Liver (tissue), 3 donors: ENCODE data around the gene B4GALNT3.

Source experiments
- EGR1 ChIP-seq, 2 donors: IDR thresholded peaks; 2 replicates each; pipeline ENCODE4 v1.6.1; 2016 to 2018; ENCODE audit warnings: antibody characterized with exemption in 2 of 2, low read depth in 2 of 2
- FOXA2 ChIP-seq: IDR thresholded peaks from 2 replicates; pipeline ENCODE4 v1.6.1; 2016; ENCODE audit warnings: antibody characterized with exemption
- HNF4G ChIP-seq: IDR thresholded peaks from 2 replicates; pipeline ENCODE4 v1.6.1; 2016; ENCODE audit warnings: antibody characterized with exemption
- JUND ChIP-seq, 2 donors: IDR thresholded peaks; 2 replicates each; pipeline ENCODE4 v1.6.1; 2016; ENCODE audit warnings: antibody characterized with exemption in 2 of 2
- NR2F2 ChIP-seq: IDR thresholded peaks from 2 replicates; pipeline ENCODE4 v1.6.1; 2016; ENCODE audit warnings: antibody characterized with exemption
- REST ChIP-seq: IDR thresholded peaks from 2 replicates; pipeline ENCODE4 v1.6.1; 2016; ENCODE audit warnings: antibody characterized with exemption, mild to moderate bottlenecking
- SP1 ChIP-seq: IDR thresholded peaks from 2 replicates; pipeline ENCODE4 v1.6.1; 2018; ENCODE audit warnings: antibody characterized with exemption, mild to moderate bottlenecking
- TAF1 ChIP-seq: conservative IDR thresholded peaks from 2 replicates; pipeline ENCODE4 v1.6.1; 2016; ENCODE audit warnings: antibody characterized with exemption, mild to moderate bottlenecking
- YY1 ChIP-seq: IDR thresholded peaks from 2 replicates; pipeline ENCODE4 v1.6.1; 2016; ENCODE audit warnings: antibody characterized with exemption, mild to moderate bottlenecking
- TF ChIP-seq, protein P1 (sequence below): fragments of 150-350 bp; IDR thresholded peaks from 2 replicates; pipeline ENCODE4 v1.5.1; 2017; ENCODE audit warnings: improper control_type of control experiment, low read depth, low read length; ENCODE audit not compliant: missing input control
- TF ChIP-seq, protein P2 (sequence below): IDR thresholded peaks from 2 replicates; pipeline ENCODE4 v1.6.1; 2016; ENCODE audit warnings: antibody characterized with exemption
- donor health status: healthy.
- donor health status: healthy.

GRCh38 chr12:569803-570434 lies 110.2 kb downstream of the B4GALNT3 start:
- TF ChIP-seq, protein P1, sequence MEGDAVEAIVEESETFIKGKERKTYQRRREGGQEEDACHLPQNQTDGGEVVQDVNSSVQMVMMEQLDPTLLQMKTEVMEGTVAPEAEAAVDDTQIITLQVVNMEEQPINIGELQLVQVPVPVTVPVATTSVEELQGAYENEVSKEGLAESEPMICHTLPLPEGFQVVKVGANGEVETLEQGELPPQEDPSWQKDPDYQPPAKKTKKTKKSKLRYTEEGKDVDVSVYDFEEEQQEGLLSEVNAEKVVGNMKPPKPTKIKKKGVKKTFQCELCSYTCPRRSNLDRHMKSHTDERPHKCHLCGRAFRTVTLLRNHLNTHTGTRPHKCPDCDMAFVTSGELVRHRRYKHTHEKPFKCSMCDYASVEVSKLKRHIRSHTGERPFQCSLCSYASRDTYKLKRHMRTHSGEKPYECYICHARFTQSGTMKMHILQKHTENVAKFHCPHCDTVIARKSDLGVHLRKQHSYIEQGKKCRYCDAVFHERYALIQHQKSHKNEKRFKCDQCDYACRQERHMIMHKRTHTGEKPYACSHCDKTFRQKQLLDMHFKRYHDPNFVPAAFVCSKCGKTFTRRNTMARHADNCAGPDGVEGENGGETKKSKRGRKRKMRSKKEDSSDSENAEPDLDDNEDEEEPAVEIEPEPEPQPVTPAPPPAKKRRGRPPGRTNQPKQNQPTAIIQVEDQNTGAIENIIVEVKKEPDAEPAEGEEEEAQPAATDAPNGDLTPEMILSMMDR = peak; percentile 85
- TF ChIP-seq NR2F2 (no peak), REST (no peak), TAF1 (no peak), SP1 (no peak), HNF4G (no peak), EGR1 (IDR thresholded peaks at IDR 0.05; ENCODE audit: low read depth in 2 of 2) (no peak), FOXA2 (no peak), JUND (IDR thresholded peaks at IDR 0.05) (no peak), YY1 (no peak)
- TF ChIP-seq, protein P2, sequence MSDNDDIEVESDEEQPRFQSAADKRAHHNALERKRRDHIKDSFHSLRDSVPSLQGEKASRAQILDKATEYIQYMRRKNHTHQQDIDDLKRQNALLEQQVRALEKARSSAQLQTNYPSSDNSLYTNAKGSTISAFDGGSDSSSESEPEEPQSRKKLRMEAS = no peak
